Fibroblast of peridontal ligament (primary cell): ENCODE results near the gene F2.

Source experiments
- DNase-seq: peaks from one replicate; pipeline ENCODE4 v3.0.0-alpha.2; 2010; ENCODE audit errors: extremely low read depth

The F2 gene

GRCh38 chr11:46743693-46744339 is 24.8 kb downstream of the F2 start:
- no peak for DNase-seq

- DNase-seq = no peak
Measured at GRCh38 chr11:46745328-46745727, 26.3 kb downstream of the F2 start.

- no peak for DNase-seq
Measured at GRCh38 chr11:46745995-46746394, 27.0 kb downstream of the F2 start.

GRCh38 chr11:46747150-46747549 is 28.1 kb downstream of the F2 start:
- no peak for DNase-seq

- no peak for DNase-seq
Measured at GRCh38 chr11:46755962-46756361, 36.9 kb downstream of the F2 start.

- no peak for DNase-seq
Measured at GRCh38 chr11:46759196-46759595, 40.2 kb downstream of the F2 start.

- no peak for DNase-seq
Measured at GRCh38 chr11:46760429-46761128, 41.6 kb downstream of the F2 start.

GRCh38 chr11:46761807-46762206 is 42.8 kb downstream of the F2 start:
- no peak for DNase-seq

GRCh38 chr11:46762248-46762647 is 43.2 kb downstream of the F2 start:
- no peak for DNase-seq

- DNase-seq = no peak
Measured at GRCh38 chr11:46766656-46767055, 47.6 kb downstream of the F2 start.

- no peak for DNase-seq
Measured at GRCh38 chr11:46769636-46770221, 50.7 kb downstream of the F2 start.

- no peak for DNase-seq
Measured at GRCh38 chr11:46776878-46777277, 57.9 kb downstream of the F2 start.

GRCh38 chr11:46778416-46778815 is 59.4 kb downstream of the F2 start:
- DNase-seq = no peak
